HFF-Myc (cell line): ENCODE data around the gene FAM167B.

Source experiments
- DNase-seq: peaks from one replicate; pipeline ENCODE4 v3.0.0-alpha.2; 2011; ENCODE audit warnings: low read depth; ENCODE audit errors: extremely low read depth
- H3K4me3 ChIP-seq: replicated peaks from 2 replicates; pipeline ENCODE4 v1.5.1; 2011; ENCODE audit warnings: low read depth, mild to moderate bottlenecking, control low read depth, low read length
- TF ChIP-seq, protein P1 (sequence below): IDR thresholded peaks from 2 replicates; pipeline ENCODE4 v1.5.1; 2012; ENCODE audit warnings: mild to moderate bottlenecking, low read depth, low read length, control low read depth; ENCODE audit errors: missing control alignments

The FAM167B gene

DNA sequence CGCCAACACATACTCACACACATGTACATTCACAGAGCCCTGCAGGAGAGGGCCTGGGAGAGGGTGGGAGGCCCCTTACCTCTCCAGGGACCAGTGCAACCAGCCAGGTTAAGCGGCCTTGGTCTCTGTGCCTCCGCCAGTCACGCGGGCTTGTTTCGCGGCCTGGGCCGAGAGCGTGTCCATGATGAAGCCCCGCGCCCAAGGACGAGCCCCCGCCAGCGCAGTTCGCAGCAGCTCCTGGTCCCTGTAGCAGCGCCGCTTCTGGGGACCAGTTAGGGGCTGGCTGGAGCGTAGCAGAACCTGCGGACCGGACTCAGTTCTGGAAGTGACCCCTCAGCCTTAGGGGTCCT lies 7.3 kb upstream of the FAM167B start:
- TF ChIP-seq, protein P1, sequence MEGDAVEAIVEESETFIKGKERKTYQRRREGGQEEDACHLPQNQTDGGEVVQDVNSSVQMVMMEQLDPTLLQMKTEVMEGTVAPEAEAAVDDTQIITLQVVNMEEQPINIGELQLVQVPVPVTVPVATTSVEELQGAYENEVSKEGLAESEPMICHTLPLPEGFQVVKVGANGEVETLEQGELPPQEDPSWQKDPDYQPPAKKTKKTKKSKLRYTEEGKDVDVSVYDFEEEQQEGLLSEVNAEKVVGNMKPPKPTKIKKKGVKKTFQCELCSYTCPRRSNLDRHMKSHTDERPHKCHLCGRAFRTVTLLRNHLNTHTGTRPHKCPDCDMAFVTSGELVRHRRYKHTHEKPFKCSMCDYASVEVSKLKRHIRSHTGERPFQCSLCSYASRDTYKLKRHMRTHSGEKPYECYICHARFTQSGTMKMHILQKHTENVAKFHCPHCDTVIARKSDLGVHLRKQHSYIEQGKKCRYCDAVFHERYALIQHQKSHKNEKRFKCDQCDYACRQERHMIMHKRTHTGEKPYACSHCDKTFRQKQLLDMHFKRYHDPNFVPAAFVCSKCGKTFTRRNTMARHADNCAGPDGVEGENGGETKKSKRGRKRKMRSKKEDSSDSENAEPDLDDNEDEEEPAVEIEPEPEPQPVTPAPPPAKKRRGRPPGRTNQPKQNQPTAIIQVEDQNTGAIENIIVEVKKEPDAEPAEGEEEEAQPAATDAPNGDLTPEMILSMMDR = no peak
- H3K4me3 ChIP-seq = peak overlapping the region; percentile 53
- DNase-seq = no peak

DNA sequence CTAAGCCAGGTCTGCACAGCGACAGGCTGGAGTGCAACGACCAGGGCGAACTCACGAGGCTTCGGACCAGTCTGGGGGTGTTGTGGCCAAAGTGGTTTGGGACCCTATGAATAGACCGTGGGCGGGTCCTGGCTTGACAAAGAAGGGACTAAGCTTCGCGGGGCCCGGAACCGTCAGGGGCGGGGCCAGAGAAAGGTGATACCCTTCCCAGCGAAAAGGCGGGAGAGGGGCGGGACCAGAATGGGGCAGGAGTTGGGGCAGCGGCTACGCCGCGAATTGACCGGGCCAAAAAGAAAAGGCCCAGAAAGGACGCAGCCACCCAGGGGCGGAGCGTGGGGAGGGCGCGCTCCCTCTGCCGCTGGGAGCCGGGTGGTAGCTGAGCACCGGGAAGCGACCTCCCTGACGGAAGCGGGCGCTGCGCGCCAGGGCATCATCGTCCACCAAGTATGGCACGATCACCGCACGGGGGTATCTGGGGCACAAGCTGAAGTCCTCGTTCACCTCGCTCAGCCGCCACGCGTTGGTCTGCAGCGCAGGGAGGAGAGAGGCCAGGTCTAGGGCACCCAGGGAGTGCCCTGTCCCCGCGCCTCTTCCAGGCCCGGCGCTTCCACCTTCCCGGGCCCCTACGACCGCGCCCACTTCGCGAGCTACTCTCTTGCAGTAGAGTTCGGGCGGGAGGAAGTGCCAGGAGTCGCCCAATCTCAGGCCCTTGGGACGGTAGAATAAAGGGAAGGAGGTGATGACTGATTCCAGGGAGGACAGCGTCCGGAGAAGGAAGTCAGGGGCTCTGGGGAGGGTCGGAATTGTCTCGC lies 6.7 kb upstream of the FAM167B start:
- DNase-seq = no peak
- peak overlapping the region; percentile 53 for H3K4me3 ChIP-seq
- TF ChIP-seq, protein P1 = no peak

DNA sequence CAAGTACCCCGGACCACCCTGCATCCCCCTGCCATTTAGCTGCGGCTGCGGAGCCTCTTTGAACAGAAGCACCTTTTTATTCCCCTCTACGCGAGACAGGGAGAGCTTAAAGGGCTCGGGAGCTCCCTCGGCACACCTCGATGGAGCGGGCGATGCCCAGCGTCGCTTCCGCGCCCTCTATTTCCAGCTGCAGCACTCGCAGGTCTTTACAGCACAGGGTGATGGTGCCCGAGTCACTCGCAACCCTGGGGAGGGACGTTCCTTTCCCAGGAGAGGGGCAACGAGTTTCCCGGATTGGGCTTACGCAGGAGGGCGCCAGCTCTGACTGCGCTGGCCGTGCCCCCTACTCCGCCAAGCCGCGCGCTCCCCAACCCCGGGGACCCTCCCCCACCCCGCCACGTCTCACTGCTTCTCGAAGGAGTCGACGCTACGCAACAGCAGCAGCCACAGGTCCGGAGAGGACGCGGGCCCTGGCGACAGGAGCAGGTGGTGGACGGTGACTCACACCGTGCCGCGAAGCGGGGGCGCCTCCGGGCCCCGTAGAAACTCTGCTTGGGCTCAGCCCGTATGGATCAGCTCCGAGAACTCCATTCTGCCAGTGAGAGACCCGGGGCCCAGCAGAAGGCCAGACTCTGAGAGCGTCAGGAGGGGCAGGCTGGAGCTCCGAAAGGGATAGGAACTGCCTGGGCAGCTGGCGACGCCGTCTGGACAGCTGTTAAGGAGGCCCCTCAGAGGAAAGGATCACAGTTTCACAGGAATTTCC lies 5.8 kb upstream of the FAM167B start:
- no peak for DNase-seq
- TF ChIP-seq, protein P1 = no peak
- H3K4me3 ChIP-seq = peak overlapping the region; percentile 53

DNA sequence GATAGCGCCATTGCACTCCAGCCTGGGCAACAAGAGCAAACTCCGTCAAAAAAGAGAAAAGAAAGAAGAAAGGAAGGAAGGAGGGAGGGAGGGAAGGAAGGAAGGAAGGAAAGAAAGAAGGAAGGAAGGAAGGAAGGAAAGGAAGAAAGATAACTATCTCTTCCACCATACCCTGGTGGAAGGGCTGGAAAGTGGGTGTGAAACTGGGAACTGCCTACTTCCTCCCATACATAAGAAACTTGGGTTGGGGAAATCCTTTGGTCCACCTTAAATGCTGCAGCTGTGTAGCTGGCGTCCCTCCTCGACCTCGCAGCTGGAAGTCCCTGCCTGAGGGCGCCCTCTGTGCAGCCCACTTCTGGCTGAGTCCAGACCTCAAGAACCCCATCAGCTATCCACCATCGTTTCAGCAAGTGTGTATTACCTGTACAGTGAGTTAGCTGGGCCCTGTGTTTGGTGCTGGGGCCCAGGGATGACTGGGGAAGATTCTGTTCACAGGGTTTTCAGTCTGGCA lies 4.6 kb upstream of the FAM167B start:
- TF ChIP-seq, protein P1 = no peak
- DNase-seq = no peak
- H3K4me3 ChIP-seq = no peak overlapping the region

DNA sequence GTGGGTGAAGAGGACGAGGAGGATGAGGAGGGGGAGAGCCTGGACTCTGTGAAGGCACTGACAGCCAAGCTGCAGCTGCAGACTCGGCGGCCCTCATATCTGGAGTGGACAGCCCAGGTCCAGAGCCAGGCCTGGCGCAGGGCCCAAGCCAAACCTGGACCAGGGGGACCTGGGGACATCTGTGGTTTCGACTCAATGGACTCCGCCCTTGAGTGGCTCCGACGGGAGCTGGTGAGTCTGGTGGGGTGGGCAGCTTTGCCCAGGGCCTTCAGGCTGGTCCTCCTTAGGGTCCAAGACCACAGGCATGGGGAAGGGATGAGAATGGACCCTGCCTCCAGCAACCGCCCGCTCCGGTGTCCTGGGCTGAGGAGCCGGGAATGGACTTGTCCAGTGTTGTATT lies 430 bp downstream of the FAM167B start:
- DNase-seq = no peak
- TF ChIP-seq, protein P1 = no peak
- no peak overlapping the region for H3K4me3 ChIP-seq

DNA sequence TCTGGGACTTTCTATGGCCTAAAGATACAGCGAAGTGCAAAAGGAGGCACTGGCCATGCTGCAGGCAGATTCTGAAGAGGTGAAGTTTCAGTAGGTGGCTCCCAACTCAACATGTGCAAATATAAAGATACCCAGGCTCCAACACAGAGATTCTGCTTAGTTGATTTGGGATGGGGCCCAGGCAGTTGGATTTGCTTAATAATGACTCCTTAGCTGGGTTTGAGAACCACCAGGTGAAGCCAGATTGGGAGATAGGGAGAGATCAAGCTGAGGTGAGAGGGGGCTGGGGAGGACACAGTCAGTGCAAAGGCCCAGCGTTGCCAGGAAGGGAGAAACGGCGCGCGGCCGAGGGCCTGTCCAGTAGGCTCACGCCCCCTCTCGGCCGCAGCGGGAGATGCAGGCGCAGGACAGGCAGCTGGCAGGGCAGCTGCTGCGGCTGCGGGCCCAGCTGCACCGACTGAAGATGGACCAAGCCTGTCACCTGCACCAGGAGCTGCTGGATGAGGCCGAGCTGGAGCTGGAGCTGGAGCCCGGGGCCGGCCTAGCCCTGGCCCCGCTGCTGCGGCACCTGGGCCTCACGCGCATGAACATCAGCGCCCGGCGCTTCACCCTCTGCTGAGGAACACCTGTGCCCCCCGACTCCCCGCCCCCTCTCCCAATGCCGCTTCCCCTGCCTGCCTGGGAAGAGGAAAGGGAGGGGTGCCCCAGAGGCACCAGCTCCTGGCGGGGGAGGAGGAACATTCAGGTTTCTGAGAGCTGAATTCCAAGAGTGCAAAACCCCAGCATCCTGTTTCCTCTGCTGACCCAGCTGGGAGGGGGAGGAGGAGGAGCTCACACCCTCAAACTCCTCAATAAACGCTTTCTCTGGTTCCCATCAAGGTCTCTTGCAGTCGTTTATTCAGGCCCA lies 1.2 kb downstream of the FAM167B start:
- 0 out of 2 replicates have a peak overlapping the region, but pooled peaks have one; percentile 15 for H3K4me3 ChIP-seq
- DNase-seq = no peak
- TF ChIP-seq, protein P1 = peak; percentile 93
